Stimulated activated CD4-positive, alpha-beta T cell treated with anti-CD3 and anti-CD28 coated beads, Interleukin-1b, Interleukin-23, amount 100 ng/mL, for 1 hour (primary cell): ENCODE measurements around the gene RUNDC3A.
"Not testable (repeated sequence)": the region's sequence is repeated elsewhere in the genome, so short reads cannot be mapped to it uniquely, and the experiment has no call there.

Experiments used
- DNase-seq, 2 donors: peaks; one replicate each; pipeline ENCODE4 v3.0.0-alpha.2; 2020; ENCODE audit warnings: low read depth in 2 of 2

Gene RUNDC3A

DNA sequence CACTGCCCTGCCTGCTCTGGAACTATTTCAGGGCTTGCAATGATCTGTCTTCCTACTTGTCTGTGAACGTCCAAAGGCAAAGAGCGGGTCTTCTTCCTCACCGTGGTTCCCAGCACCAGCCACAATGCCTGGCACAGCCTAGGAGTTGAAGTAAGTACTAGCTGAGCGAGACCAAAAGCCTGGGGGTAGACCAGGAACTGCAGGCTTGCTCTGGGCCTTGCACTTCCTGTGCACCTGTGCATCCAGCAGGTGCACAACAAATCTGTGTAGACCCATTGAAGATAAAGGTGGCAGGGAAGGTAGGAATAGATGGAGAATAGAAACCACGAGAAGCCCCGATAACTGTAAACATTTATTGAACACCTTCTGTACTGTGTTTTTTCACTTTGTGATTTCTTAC is 50.6 kb downstream of the RUNDC3A start:
- DNase-seq, result no peak

DNA sequence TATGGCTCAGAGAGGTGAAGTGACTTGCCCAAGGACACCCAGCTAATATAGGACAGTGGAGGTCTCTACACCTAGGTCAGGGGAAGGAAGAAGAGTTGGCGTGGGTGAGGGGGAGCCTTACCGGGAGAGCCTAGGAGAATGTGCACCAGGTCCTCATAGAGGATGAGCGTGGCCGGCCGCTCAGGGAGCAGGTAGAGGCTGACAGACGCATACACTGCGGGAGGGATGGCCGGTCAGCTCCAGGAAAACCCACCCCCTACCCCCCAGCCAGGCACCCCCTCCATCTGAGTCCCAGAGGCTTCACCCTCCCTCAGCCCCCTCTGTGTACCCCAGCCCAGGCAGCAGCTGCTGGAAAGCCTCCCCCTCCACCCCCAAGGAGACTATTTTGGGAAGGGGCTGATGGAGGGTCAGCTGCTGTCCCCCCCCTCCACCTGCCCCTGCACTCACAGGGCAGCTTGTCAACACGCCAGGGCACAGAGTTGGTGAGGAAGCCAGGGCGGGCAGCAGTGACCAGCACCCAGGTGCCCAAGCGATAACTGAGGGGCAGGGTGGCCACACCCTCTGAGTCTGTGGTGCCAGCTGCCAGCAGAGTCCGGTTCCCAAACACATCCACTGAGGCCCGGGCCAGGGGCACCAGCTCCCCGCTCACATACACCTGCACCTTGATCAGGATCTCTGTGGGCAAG is 51.2 kb downstream of the RUNDC3A start:
- no peak for DNase-seq

DNA sequence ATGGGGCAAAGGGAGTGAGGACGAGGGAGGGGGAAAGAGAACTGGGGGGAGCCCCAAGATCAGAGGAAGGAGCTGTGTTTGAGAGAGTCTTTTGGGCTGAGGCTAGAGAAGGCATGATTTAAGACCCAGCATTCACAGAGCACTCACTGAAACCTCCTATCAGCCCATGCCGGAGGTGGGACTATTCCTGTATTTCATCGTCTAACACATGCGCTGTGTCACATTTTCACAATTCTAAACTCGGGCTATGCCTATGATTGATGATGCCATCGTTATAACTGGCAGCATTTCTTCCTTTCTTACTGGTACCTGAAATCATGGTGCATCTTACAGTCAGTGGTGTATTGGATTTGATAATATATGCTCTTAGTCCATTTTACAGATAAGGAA is 51.7 kb downstream of the RUNDC3A start:
- no peak for DNase-seq

DNA sequence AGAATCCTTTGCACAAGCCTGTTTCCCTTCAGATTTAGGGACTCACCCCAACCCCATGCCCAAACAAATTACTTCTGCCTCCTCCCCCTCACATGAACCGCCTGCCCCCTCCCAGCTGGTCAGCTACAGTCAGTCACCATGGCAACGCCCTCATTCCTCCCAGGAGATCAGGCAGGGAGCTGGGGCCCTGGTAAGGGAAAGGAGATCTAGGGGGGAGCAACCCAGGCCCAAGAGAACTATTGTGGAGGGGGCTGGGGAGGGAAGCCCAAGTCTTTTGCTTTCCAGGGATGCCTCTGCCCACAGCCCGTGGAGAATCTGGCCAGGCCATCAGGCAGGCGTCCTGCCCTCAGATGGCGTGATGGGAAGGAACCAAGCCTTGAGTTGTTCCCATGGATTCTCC is 52.4 kb downstream of the RUNDC3A start:
- no peak for DNase-seq

DNA sequence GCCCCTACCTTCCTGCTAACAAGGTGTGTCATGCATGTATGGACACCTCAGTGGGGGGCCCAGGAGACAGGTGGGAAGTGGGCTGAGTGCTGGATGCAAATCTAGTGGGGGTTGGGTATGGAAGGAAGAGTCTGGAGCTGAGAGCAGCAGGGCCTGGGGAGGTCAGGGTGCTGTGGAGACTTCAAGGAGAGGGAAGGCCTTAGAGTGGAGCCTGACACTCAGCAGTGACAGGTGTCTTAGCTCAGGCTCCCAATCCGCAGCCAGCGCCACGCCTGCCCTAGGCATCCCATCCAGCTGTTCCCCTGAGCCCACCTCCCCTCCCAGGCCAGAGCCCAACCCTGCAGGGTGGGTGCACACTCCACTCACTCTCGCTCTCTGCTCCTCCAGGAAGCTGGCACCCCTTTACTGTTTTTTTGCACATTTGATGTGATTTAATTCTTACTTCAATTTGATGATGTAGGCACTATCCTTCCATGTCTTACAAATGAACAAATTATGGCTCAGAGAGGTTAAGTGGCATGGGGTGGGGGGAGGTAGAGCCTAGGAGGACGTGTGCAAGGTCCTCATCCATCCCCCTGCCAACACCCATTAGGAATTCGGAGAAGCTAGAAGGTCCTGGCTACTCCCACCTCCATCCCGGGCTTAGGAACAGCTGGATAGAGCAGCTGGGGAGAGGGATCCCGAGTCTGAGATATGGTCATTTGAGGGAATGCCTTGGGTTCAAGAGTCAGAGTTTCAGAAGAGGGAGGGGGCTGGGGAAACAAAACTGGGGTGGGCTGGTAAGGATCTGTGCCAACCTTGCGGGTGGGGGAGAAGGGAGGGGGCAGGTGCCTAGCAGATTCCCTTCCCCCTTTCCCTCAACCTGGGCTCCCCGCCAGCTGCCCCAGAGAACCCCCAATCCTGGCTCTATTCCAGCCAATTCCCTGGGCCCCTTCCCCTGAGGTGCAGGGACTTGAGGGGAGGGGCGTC is 53.2 kb downstream of the RUNDC3A start:
- no peak for DNase-seq

DNA sequence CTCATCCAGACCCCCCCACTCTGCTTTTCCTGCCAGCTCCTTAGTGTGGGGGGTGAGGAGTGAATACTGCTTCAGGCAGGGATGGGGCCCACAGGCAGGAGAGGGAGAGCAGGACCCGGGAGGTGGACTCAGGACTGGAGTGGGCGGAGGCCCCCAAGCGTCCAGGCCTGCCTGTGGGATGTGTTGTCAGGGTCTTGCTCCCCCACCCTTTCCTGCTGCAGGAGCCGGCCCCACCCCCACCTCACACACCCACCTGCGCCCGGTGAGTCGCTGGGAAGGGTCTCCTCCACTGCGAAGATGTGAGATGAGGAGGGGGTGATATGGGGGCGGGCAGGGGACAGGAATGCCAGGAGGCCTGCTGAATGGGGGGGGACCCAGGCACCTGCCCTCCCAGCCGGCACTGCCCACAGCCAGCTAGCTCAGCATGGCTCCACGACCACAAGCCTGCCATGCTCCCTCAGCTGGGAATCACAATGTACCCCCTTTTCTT is 54.1 kb downstream of the RUNDC3A start:
- no peak for DNase-seq

DNA sequence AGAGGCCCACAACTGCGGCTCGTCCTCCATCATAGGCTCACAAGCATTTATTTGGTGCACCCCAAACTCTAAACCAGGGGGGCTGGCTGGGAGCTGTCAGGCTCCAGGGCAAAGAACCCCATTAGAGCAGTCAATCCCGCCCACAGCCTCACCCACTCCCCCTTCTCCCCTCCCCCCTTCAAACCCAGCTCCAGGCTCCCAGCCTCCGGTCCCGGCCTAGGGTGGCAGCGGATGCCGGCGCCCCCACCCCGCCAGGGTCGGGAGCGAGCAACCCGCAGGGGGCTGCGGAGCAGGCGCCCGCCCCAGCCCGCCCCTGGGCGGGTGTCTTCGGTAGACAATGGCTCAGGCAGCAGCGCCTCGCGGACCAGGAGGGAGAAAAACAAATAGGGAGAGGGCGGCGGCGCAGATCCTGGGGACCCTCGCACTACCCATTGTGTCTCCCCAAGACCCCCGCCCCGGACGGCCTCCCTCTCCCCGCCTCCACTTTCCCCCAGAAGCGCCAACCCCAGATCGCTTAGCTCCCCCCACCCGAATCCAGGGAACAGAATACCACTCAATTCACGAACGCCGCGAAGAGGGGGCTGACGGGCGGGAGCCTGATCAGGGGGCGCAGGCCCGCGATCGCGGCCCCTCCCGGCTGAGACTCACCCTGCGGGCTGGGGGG is 54.7 kb downstream of the RUNDC3A start:
- no peak for DNase-seq

DNA sequence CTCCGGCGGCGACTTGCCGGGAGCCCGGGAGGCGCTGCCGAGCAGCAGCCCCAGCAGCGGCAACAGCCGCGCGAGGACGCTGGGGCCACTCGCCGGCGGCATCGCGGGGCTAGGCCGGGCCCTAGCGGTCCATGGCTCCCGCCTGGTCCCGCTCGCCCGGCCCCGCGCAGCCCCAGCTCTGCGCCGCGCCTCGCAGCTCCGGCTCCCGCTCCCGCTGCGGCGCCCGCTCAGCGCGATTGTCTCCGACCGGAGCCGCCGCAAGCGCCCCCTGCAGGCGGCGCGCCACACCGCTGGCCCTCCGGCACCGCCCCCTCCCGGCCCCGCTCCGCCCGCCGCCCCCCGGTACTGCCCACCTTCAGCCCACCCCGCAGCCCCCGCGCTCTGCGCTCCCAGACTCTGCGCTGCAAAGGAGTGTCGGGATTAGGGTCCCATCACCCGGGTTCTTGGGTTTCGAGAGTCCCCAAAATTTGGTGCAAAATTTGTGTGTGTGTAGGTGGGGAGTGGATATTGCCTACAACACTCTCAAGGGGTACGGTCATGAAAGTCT is 55.3 kb downstream of the RUNDC3A start, which contains the start of gene FAM171A2:
Gene FAM171A2 (minus strand): TSS at position 241 of the 547 bp plus-strand sequence. CDS start 139 bp downstream, at position 102.
- DNase-seq, result peak; percentile 19 to 53

DNA sequence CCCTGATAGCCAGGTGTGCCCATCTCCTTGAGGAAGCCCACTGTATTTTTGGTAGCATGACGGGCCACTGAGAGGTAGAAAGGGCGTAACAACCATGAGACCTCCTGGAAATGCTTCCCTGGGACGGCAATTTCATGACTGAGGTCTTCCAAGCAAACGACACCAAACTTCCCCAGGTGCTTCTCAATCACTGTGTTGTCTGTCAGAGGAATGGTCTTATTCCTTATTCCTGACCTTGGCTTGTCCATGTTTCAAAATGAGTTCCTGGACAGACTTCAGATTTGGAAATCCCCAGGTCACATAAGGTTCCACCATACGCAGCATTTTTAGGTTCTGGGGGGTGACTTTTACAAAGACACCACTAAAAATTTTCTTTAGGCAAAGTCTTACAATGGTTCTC is 56.6 kb downstream of the RUNDC3A start:
- not testable (repeated sequence) for DNase-seq

DNA sequence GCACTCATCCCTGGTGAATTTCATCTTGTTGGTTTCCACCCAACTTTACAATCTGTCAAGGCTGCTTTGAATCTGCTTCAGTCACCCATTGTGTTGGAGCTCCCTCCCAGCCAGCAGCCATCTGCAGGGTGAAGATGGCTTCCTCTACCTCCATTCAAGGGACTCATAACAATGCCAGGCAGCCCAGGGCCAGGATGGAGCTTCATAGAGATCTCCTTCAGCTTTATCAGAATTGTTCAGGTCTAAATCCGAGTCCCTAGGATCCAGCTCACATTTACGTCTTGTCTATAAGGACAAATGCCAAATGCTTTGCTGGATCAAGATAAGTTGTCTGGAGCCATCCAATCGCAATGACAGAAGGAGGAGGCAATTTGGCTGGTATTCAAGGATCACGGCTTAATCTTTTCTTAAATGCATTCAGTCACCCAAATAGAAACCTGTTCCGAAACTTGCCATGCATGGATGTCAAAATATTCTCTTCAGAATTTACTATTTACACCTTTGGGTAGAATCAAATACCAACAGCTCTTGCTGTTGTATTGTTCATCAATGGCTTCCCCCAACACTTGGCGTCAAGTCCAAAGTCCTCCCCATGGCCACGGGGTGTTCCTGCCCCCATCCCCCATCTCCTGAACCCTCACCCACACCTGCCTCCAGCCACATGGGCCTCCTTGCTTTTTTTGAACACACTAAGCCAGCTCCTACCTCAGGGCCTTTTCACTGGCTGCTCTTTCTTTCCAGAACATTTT is 59.0 kb downstream of the RUNDC3A start:
- no peak for DNase-seq
